GM19372 (cell line): ENCODE results near the gene RCCD1.
A peak's percentile ranks its signal among the peaks of the same experiment; 100 is the strongest.
"Not testable (repeated sequence)": the region's sequence is repeated elsewhere in the genome, so short reads cannot be mapped to it uniquely, and the experiment has no call there.

Experiments used
- ATAC-seq: cut with Tn5 transposase; IDR thresholded peaks from one replicate; pipeline ENCODE4 v1.9.1; 2021; ENCODE audit warnings: mild to moderate bottlenecking, low read depth, moderate library complexity; ENCODE audit not compliant: unreplicated experiment

The RCCD1 gene

DNA sequence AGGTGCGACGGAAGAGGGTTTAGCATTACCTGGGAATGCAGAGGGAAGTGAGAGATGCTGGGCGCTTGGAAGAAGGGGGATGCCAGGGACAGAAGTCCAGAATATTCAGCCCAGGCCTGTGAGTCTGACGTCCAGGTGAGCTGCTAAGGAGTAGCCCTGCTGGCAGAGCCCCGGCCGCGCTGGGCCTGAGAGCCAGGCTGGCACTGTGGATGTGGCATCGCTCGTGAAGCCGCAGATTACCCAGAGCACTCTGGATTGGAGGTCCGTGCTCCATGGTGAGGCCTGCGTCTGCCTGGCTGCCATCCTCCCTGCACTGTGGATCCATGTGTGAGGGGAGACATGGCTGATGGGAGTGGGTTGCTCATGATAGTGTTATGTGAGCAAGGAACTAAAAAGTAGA is 37.1 kb upstream of the RCCD1 start:
- no peak for ATAC-seq

GRCh38 chr15:90918034-90918788 is 36.5 kb upstream of the RCCD1 start:
- no peak for ATAC-seq

DNA sequence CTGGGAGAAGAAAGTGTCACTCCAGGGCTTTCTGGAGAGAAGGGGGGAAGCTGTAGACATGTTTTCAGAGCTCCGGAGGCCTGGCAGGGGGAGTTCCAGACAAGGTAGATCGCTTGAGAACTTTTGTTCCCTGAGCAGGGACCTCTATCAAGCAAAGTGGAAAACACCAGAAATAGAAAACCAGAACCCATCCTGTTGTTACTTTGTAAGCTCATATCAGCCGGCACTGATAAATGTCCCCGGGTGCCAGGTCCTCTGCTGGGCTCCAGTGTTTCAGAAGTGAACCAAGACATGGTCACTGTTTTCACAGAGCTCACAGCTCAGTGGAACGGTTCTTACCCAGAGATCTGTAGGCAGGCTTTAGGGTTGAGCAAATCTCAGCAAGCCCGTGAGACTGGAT is 35.8 kb upstream of the RCCD1 start:
- ATAC-seq, result no peak

DNA sequence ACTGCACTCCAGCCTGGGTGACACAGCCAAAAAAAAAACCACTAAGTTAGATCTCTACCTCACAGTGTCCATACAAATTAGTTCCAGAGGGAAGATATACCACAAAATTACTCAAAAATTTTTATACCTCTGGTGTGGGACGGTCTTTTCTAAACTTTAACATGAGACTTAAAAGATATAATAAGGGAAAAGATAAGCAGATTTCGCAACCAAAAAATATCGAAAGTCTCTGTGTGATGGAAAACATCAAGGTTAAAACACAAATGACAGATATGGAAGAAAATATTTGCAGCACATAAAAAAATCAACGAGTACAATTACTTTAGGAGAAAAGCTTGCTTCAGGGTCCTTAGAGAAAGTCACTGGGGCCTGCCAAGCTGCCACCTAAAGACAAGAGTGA is 32.8 kb upstream of the RCCD1 start:
- no peak for ATAC-seq

DNA sequence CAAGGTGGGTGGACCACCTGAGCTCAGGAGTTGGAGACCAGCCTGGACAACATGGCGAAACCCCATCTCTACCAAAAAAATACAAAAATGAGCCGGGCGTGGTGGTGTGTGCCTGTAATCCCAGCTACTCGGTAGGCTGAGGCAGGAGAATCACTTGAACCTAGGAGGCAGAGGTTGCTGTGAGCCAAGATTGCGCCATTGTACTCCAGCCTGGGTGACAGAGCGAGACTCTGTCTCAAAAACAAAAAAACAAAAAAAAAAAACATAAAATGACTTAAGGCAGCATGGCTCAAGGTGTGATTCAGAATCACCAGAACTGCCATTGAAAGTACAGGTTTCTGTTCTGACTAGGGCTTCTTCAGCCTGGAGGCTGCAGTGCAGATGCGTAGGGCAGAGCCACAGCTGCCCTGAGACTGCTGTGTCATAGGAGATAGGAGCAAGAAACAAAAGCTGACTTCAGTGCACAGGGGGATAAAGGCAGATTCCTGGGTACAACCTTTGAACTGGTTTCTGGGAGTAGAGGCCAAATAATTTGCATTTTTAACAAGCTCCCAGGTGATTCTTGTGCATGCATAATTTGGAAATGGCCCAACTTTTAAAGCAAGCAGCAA is 31.9 kb upstream of the RCCD1 start:
- peak; percentile 64 for ATAC-seq

GRCh38 chr15:90924375-90924774 is 30.3 kb upstream of the RCCD1 start:
- ATAC-seq, result peak; percentile 68

- not testable (repeated sequence) for ATAC-seq
Measured at GRCh38 chr15:90926766-90927165, 27.9 kb upstream of the RCCD1 start.

DNA sequence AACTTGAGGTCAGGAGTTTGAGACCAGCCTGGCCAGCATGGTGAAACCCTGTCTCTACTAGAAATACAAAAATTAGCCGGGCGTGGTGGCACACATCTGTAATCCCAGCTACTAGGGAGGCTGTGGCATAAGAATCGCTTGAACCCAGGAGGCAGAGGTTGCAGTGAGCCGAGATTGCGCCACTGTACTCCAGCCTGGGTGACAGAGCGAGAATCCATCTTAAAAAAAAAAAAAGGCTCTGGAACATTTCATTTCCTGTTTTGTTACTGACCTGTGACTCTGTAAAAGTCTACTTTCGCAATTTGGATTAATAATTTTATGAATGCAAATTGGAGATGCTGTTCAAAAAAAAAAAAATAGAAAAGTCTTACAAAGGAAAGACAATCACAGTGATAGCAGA is 26.6 kb upstream of the RCCD1 start:
- ATAC-seq, result not testable (repeated sequence)

DNA sequence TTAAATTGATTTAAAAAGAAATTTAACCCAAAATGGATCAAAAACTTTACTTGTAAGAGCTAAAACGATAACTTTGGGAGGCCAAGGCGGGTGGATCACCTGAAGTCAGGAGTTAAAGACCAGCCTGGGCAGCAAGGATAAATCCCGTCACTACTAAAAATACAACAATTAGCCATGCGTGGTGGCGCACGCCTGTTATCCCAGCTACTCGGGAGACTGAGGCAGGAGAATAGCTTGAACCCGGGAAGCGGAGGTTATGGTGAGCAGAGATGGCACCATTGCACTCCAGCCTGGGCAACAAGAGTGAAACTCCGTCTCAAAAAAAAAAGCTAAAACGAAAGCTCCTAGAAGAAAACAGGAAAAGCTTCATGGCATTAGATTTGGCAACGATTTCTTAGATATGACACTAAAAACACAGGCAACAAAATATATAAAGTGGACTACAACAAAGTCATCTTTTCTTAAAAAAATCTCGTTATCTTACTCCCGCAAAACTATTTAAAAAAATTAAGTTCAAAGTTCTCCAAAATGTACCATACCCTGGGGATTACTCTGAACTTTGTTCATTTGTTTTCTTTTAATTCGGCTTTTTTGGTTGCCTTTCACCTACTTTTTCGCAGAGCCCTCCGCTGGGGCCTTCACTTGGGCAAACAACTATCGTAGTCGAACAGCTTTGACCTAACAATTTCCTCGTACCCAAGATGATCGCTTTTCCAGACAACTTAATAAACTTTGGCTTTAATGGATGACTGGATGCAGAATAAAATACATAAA is 25.3 kb upstream of the RCCD1 start:
- no peak for ATAC-seq

DNA sequence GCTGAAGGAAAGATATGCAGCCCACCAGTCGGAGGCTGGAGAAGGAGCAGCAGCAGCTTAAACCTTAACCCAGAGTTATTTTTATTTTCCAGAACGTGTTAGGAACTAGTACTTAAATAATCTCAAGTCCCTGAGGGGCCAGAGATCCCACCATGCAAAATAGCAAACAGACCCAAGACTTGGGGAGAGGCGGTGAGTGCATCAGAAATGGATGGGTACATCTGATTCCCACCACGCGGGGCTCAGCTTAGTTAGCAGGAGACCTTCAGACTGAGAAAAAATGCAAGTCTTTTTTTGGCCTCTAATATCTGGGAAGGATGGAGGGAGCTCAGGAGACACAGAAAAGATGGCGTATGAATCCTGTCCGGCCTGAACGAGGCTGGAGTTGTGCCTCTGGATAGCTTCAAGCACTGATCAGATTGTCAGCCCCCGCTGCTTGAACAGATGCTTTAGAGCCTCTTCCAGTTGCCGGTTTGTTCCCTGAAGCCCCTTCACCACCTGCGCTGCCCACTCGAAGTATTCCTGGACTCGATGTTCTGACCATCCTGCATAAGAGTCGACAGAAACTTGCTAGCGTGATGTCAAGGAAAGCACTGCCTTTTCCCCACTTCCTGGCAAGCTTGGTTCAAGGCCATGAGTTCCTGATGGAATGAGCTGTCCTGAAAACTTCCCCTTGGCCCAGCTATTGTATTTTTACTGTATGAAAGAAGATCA is 23.7 kb upstream of the RCCD1 start:
- no peak for ATAC-seq

GRCh38 chr15:90931575-90931827 is 23.2 kb upstream of the RCCD1 start:
- no peak for ATAC-seq

- peak; percentile 46 for ATAC-seq
Measured at GRCh38 chr15:90931828-90932659, 22.6 kb upstream of the RCCD1 start, which contains the start of gene HDDC3. Gene HDDC3 (minus strand): TSS chr15:90932549. CDS start chr15:90932540, 9 bp downstream.

- ATAC-seq, result no peak
Measured at GRCh38 chr15:90932660-90932991, 22.1 kb upstream of the RCCD1 start.

- ATAC-seq, result no peak
Measured at GRCh38 chr15:90933301-90933700, 21.4 kb upstream of the RCCD1 start.

DNA sequence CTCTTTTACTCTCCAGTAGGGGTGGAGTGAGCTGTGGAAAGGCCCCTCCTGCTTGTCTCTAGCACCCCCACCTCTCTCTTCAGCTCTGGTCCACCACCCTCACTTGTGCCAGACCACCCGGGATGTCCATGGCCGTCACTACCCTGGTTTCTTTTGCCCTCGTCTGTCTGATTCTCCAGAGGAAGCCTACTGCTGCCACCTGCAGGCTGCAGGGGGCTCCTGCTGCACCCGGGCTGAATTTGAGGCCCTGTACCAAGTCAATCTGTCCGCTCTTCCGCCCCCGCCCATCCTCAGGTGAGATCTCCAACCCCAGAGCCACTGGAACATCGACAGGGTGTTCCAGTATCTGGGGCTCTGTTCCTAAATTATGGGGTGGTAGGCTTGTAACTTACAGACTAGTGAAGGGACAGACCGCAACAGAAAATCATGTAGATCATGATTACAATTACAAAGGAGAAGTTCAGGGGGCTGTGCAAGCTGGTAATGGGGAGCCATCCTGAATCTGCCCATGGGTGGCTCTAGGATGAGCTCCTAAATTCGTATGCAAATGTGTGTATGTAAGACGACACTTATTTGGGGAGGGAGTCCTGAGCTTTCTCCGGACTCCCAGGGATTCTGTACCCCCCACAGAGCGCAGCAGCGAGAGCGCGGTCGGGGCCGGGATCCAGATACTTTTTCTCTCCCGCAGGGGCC is 20.3 kb upstream of the RCCD1 start:
- ATAC-seq, result no peak

- ATAC-seq, result peak; percentile 56
Measured at GRCh38 chr15:90934949-90935751, 19.5 kb upstream of the RCCD1 start, which contains the start of gene UNC45A. Gene UNC45A (plus strand): TSS chr15:90935285. CDS start chr15:90935325, 40 bp downstream.

GRCh38 chr15:90936823-90937222 is 17.9 kb upstream of the RCCD1 start:
- no peak for ATAC-seq

DNA sequence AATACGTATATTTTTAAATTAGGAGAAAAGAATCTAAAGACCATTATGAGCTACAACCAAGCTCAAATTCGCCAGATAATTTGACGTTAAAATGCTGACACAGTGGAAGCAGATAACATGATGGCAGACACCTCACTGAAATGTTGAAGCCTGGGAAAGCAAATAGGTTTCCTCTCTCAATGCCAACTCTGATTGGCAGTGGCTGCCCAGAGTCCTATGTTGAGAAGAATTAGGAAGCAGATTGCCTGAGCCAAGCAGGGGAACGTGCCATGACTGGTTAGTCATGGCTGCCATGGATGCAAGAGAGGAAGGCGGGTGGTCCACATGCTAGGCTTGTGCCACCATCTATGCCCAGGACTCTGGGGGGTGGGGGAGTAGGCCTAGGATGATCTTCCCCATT is 16.4 kb upstream of the RCCD1 start:
- ATAC-seq, result no peak

DNA sequence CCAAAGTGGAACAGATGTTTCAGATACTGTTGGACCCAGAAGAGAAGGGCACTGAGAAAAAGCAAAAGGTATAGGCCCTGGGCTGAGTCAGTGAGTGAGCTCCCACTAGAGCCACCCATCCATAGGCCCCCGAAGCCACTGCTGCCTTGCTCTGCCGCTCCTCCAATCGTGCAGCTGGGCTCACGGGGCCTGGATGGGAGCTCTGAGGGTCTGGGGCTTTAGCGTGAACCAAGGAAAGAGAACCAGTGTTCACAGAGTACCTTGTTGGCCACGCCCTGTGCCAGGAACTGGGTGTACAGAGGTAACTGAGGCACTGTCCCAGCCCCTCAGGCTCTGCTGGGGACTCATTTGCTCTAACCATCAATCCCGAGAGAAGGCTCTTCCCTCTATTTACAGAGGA is 14.9 kb upstream of the RCCD1 start:
- no peak for ATAC-seq
